ENCODE results near the gene ABHD16B. TPM values are rescaled to one million over a fixed set of nuclear protein-coding genes. Genes with fewer than 3 reads are reported as not detected.
A peak's percentile ranks its signal among the peaks of the same experiment; 100 is the strongest.

Gene ABHD16B
- total and polyA plus RNA-seq, 10 of the 15 experiments (the other 5 are each of a cell fraction or from before 2014, with no cell fraction given) = 0.13 TPM; not detected in 9

DNA sequence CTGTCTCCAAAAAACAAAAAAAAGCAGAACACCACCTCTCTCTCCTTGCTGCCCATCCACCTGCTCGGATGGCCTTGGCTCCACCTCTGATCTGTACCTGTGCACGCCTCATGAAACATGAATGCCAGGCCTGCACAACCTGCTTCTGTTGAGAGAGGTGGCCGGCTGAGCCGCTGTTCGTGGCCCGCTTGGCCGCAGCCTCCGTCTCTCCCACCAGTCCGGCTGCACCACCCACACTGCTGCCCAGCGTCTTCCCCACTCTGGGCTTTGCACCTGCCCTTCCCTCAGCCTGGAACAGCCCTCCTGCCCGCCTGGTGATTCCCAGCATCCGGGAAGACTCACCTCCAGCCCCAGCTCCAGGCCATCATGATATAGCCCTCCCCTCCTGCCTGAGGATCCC is 18.1 kb upstream of the ABHD16B start:
- H3K36me3 ChIP-seq (ENCODE audit: control insufficient read depth in 2 of 2, insufficient read depth in 2 of 2, low read length in 1 of 2) = no peaks in the 10 kb centered on the region
- peaks cover 19% of the 10 kb centered on the region for H3K4me1 ChIP-seq (ENCODE audit: control insufficient read depth, insufficient read depth, low read length)
- SMC1A ChIA-PET (ENCODE audit: uncharacterized antibody, unreplicated experiment) = no interaction called here
- no peak for DNase-seq (ENCODE audit: low read depth, low spot score)
- CTCF ChIA-PET = interaction anchor here (0.8 to 1.6 kb wide), 2 partner anchors 16 kb away, joined by 3 read pairs; no protein-coding TSS in a partner anchor
- no peak for ATAC-seq
- no peak overlapping the region for H3K27ac ChIP-seq (ENCODE audit: control insufficient read depth, insufficient read depth)
- H3K4me3 ChIP-seq = no peak overlapping the region
- in situ Hi-C loops (cut with MboI) (no loop called here), intact Hi-C loops (cut with micrococcal nuclease; ENCODE audit: unreplicated experiment) (no loop called here)
- 46% methylated on average over 8 of the region's 12 CpGs for WGBS (ENCODE audit: insufficient coverage, insufficient replicate concordance, low lambda C conversion rate, missing lambda C conversion rate)
- H3K4me2 ChIP-seq (ENCODE audit: control insufficient read depth, insufficient read depth) = no peak overlapping the region
- RAD21 ChIA-PET (ENCODE audit: unreplicated experiment) = interaction anchor here (1.0 kb wide), 1 partner anchor 22 kb away, joined by 3 read pairs; the partner anchor contains the start of gene TPD52L2
- no peak overlapping the region for H2AFZ ChIP-seq (ENCODE audit: control insufficient read depth, low read depth, low read length)
- no TSS peak for BruUV-seq (replicated peaks)
- no peak for TF ChIP-seq MEF2B (IDR thresholded peaks at IDR 0.05; ENCODE audit: partially characterized antibody, poor library complexity, severe bottlenecking)
- no peak for TF ChIP-seq TCF3 (IDR thresholded peaks at IDR 0.05; ENCODE audit: borderline replicate concordance, insufficient read depth, low read depth, low read length)
- TF ChIP-seq SPI1 (IDR thresholded peaks at IDR 0.05; ENCODE audit: borderline replicate concordance, insufficient read depth, low read depth, low read length) = no peak
- TF ChIP-seq ZBTB33 (IDR thresholded peaks at IDR 0.05) = no peak
- TF ChIP-seq CBX3 (IDR thresholded peaks at IDR 0.05; ENCODE audit: borderline replicate concordance, low read depth) = no peak
- no peaks in the 10 kb centered on the region for H4K20me1 ChIP-seq (ENCODE audit: control insufficient read depth, insufficient read depth)
- FAIRE-seq = no peak
- peaks cover 0 to 1% of the 10 kb centered on the region in 2 experiments; a peak in 3 of 4 replicates for H3K27me3 ChIP-seq (replicated peaks in 1 of 2; ENCODE audit: control insufficient read depth in 2 of 2, insufficient read depth in 2 of 2, low read length in 1 of 2)
- H3K9ac ChIP-seq (ENCODE audit: control insufficient read depth, insufficient read depth, low read length) = no peak overlapping the region
- no peaks in the 10 kb centered on the region for H3K79me2 ChIP-seq (ENCODE audit: control insufficient read depth, insufficient read depth, low read length)
- no peaks in the 10 kb centered on the region for H3K9me3 ChIP-seq (replicated peaks; ENCODE audit: control insufficient read depth, insufficient read depth, low read length)
- POLR2A ChIA-PET = interaction anchor here (0.9 kb wide), 1 partner anchor 12 kb away, joined by 3 read pairs; the partner anchor contains the start of gene ZBTB46

DNA sequence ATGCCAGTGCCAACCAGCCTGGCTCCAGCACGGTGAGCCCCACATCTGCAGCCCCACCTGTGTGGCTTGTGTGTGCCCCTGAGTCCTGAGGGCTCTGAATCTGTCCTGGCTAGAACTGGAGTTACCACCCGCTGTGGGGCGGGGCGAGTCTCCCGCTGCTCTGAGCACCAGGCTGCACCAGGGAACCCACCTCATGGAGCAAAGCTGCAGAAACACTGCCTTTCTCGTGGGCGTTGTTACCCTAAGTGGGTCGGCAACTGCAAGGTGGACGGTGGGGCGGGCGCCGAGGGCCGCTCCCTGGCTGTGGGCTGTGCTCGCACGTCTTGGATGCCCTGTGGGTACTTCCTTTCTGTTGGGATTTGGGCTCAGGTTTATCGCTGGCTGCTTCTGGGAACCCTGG is 17.5 kb upstream of the ABHD16B start:
- FAIRE-seq (no peak), DNase-seq (ENCODE audit: low read depth, low spot score) (no peak), ATAC-seq (peak; percentile 30)
- RAD21 ChIA-PET (ENCODE audit: unreplicated experiment) = no interaction called here
- Histone ChIP-seq H3K9me3 (replicated peaks; ENCODE audit: control insufficient read depth, insufficient read depth, low read length) (no peaks in the 10 kb centered on the region), H3K4me1 (ENCODE audit: control insufficient read depth, insufficient read depth, low read length) (peaks cover 19% of the 10 kb centered on the region), H2AFZ (ENCODE audit: control insufficient read depth, low read depth, low read length) (no peak overlapping the region), H3K27me3 (replicated peaks in 1 of 2; ENCODE audit: control insufficient read depth in 2 of 2, insufficient read depth in 2 of 2, low read length in 1 of 2) (peaks cover 0 to 1% of the 10 kb centered on the region in 2 experiments; a peak in 3 of 4 replicates), H3K27ac (ENCODE audit: control insufficient read depth, insufficient read depth) (no peak overlapping the region), H3K4me3 (no peak overlapping the region), H4K20me1 (ENCODE audit: control insufficient read depth, insufficient read depth) (no peaks in the 10 kb centered on the region), H3K9ac (ENCODE audit: control insufficient read depth, insufficient read depth, low read length) (no peak overlapping the region), H3K4me2 (ENCODE audit: control insufficient read depth, insufficient read depth) (no peak overlapping the region), H3K79me2 (ENCODE audit: control insufficient read depth, insufficient read depth, low read length) (no peaks in the 10 kb centered on the region), H3K36me3 (ENCODE audit: control insufficient read depth in 2 of 2, insufficient read depth in 2 of 2, low read length in 1 of 2) (no peaks in the 10 kb centered on the region)
- intact Hi-C loops (cut with micrococcal nuclease; ENCODE audit: unreplicated experiment) (no loop called here), in situ Hi-C loops (cut with MboI) (no loop called here)
- BruUV-seq (replicated peaks) = no TSS peak
- 14% methylated on average over 16 of the region's 16 CpGs for WGBS (ENCODE audit: insufficient coverage, insufficient replicate concordance, low lambda C conversion rate, missing lambda C conversion rate)
- SMC1A ChIA-PET (ENCODE audit: uncharacterized antibody, unreplicated experiment) = no interaction called here
- TF ChIP-seq ZNF384 (IDR thresholded peaks at IDR 0.05; ENCODE audit: borderline replicate concordance, low read depth, low read length) (no peak), TCF3 (IDR thresholded peaks at IDR 0.05; ENCODE audit: borderline replicate concordance, insufficient read depth, low read depth, low read length) (no peak), HSF1 (IDR thresholded peaks at IDR 0.05; ENCODE audit: low read depth, low read length) (no peak), IKZF1 (conservative IDR thresholded peaks at IDR 0.05) (no peak), NFXL1 (IDR thresholded peaks at IDR 0.05; ENCODE audit: borderline replicate concordance) (no peak), ZNF622 (IDR thresholded peaks at IDR 0.05) (no peak), EGR1 (IDR thresholded peaks at IDR 0.05; ENCODE audit: borderline replicate concordance in 1 of 2, low read depth in 2 of 2, low read length in 2 of 2) (no peak), CBX5 (IDR thresholded peaks at IDR 0.05; ENCODE audit: low read depth) (no peak)
- POLR2A ChIA-PET = no interaction called here
- CTCF ChIA-PET = no interaction called here
